Epidermal melanocyte (primary cell): ENCODE measurements around the gene RAB12.
"Not testable (repeated sequence)": the region's sequence is repeated elsewhere in the genome, so short reads cannot be mapped to it uniquely, and the experiment has no call there.

ENCODE experiments used
- DNase-seq: peaks from one replicate; pipeline ENCODE4 v3.0.0; 2011; ENCODE audit warnings: low spot score; ENCODE audit not compliant: insufficient read length

The RAB12 gene

DNA sequence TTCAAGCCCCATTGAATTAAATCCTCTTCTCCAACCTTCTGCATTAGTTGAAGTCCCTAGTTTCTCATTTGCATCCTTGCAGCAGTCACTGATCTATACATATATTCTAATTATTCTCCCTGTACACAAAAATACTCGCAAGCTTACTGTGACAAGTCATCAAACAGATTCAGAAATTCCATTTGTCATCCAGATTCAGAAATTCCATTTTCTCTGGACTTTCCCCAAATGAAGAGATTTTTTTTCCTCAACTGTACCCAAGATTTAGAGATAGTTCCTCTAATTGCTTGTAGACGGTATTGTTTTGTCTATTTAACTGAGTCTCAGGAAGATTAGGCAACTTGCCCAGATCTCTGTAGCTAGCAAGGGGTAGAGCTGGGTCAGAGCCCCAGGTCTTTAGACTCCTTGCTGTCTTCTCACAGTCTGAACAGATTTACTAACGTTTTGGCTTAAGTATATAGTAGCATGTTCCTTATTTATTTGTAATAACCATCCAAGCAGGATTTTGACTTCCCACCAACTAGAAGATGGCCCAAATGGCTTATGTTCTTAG lies 34.2 kb downstream of the RAB12 start:
- DNase-seq, result no peak

DNA sequence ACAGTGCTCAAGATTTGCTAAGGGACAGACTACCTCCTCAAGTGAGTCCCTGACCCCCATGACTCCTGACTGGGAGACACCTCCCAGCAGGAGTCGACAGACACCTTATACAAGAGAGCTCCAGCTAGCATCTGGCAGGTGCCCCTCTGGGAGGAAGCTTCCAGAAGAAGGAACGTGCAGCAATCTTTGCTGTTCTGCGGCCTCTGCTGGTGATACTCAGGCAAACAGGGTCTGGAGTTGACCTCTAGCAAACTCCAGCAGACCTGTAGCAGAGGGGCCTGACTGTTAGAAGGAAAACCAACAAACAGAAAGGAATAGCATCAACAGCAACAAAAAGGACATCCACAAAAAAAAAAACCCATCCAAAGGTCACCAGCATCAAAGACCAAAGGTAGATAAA lies 38.1 kb downstream of the RAB12 start:
- not testable (repeated sequence) for DNase-seq

DNA sequence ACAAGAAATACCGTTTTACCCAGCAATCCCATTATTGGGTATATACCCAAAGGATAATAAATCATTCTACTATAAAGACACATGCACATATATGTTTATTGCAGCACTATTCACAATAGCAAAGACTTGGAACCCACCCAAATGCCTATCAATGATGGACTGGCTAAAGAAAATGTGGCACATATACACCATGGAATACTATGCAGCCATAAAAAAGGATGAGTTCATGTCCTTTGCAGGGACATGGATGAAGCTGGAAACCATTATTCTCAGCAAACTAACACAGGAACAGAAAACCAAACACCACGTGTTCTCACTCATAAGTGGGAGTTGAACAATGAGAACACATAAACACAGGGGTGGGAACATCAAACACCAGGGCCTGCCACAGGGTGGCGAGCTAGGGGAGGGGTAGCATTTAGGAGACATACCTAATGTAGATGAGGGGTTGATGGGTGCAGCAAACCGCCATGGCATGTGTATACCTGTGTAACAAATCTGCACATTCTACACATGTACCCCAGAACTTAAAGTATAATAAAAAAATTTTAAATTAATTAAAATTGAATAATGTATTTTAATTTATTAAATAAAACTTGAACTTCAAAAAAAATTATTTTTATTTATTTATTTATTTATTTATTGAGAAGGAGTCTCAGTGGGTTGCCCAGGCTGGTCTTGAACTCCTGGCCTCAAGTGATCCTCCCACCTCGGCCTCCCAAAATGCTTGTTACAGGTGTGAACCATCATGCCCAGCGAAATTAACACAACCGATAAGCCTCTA lies 42.4 kb downstream of the RAB12 start:
- DNase-seq, result not testable (repeated sequence)

DNA sequence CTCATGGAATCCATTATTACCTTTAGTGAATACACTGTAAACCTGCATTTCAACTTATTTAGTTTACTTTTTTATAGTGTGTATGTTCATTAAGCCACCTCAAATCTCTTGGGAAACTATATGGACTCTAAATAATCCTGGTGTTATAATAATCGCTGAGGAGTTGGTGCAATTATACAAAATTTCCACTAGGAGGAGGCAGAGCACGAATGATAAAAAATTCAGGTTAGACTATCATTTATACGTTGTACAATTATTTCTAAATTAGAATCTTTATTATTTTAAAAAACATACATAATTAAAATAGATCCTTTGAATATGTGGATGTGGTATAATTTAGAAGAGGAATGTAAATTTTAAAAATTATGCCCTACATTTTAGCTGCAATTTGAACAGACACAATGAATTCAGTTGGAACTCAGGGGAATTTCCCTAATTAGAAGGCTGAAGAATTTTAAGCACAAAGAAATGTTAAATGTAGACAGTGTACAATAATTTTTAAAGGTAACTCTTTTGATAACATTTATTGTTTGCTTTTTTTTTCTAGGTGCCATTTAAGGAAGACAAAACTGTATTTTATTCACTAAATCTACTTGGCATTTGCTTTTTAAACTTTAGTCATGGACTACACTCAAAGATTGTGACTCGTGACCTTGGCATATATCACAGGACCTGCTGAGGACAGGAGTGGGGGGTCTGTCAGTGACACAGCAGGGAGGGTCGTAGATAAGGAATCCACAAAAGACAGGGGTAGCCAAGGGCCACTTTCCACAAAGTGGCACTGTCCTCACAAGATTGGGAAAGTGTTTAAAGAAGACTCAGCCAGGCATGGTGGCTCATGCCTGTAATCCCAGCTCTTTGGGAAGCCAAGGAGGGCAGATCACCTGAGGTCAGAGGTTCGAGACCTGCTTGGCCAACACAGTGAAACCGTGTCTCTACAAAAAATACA lies 45.5 kb downstream of the RAB12 start:
- peak; percentile 74 for DNase-seq

DNA sequence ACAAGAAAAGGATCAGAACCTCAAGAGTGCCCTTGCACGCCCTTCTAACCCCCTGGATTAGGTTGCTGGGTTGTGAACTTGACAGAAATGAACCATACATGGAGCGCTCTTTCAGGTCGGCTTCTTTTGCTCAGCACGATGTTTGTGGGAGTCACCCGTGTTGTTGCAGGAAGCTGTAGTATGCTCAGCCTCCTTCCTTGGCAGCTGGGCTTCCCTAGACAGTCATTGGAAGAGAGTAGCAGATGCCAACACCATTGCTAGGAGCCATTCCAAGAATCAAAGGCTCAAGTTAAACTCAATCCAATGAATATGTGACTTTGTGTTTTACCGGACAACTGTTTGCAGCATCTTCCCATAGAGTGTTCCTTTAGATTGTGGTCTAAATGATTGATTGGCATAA lies 47.0 kb downstream of the RAB12 start:
- DNase-seq, result no peak

DNA sequence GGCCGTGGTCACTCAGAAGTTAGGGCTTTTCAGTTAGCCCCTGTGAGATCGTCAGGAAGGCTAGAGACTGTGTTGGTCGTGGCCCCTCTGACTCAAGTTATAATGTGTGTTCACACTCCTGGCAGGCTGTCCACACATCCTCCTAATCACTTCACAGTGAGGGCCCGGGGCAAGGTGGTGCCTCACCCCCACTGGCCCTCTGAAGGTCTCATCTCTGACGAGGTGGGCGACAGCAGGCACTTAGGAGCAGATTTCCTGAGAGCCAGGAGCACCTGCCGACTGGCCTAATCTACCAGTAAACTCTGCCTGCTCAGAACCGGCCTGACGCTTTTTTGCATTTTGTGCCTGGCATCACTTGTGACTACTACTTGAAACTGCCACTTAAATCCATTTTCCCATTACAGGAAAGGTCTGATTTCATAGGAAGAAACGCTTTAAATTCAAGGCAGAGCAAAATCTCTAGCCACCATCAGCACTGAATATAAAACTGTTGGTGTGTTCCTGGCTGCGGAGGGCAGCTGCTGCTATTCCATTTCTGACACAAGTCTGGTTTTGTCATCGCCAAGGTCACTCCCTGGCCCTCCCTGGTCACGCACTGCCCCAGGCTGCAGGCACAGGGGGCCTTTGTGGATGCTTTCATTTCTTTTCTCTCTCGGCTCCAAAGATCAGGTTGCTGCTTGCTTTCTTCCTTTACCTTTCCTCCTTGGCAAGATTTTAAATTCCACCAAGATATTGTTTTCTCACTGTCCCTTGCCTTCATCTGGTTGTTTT lies 48.0 kb downstream of the RAB12 start:
- DNase-seq, result no peak

DNA sequence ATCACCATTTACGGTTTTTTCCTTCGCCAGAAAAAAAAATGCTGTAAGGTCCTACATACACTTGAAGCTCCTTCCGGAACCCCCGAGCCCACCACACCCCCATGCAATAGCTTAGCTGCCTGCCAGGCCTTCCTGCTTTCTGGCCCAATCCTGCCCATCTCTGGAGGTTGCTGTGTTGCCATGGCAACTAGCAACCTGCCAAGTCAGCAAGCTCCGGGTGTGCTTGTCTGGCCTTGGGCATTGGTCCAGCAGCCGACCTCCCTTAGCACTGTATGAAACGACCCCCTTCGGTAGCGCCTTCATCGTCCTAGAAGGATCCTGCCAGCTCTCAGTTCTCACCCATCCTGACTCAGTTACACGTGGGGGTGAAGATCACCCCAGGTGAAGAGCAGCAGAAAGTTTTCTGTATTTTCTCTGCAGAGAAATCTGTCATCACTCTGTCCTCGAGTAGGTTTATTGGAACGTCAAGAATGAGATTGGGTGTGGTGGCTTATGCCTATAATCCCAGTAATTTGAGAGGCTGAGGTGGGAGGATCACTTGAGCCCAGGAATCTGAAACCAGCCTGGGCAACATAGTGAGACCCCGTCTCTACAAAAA lies 48.7 kb downstream of the RAB12 start:
- no peak for DNase-seq

DNA sequence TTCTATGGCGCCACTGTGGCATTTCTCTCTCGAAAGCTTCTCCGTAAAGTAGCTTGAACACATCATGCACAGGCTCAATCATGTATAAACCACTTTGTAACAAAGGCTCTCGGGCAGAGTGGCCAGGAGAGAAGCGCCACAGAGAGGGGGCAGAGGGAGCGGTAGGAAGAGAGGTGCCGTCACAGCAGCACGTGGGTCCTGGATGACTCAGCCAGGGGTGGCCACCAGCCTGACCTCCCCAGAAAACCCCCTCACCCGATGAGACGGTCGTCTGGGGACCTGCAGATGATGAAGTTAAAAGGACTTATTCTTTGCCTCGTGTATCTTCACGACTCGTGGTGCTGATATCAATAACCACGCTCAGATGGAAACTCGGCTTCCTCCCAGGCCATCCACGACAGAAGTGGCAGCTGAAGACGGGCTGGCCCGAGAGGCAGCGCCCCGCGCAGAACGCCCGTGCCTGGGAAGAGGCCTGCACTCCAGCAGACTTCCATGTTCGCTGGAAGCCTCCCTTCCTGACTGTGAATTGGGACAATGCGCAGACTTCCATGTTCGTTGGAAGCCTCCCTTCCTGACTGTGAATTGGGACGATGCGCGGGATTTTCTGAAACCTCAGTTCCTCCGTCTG lies 49.7 kb downstream of the RAB12 start:
- no peak for DNase-seq

DNA sequence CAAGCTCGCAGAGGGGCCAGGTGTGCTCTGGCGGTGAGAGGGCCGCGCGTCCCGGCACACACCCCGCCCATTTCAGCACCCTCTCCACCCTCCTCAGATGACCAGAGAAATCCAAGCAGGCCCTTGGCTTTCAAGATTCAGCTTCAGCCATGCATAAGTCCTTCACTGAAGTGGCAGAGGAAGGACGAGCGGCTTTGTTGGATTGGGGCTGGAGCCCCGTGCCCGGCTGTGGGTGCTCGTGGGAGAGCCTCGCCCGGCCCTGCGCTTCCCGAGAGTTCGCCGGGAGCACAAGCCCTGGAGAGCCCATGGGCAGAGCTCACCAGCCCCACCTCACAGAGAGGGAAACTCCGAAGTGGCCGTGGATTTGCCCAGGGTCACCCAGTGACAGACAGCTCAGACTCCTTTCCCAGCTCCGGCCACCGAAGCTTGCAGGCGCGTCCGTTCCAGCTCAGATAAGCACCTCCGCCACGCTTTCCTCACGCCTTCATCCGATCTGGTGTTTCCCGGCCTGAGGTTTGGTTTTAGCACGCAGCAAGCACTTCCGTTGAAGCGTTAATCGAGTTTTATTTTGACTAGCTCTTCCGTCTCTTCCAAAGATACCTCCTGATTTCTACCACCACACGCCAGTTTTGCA lies 50.5 kb downstream of the RAB12 start:
- DNase-seq, result no peak

DNA sequence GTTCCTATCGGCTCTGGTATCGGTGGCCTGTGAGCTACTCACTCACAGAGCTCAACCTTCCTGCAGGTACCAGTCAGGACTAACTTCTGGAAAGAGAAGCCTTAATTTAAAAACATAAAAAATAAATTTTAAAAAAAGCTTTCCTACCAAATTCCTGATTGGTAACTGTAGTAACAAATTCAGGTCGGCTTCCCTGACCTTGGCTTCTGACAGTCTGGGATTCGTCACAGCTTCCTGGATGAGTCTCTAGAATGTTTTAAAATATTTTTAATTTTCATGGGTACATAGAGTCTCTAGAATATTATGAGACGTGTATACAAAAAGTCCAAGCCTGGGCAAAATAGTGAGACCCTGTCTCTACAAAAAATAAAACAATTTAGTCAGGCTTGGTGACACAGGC lies 51.1 kb downstream of the RAB12 start:
- DNase-seq, result no peak

DNA sequence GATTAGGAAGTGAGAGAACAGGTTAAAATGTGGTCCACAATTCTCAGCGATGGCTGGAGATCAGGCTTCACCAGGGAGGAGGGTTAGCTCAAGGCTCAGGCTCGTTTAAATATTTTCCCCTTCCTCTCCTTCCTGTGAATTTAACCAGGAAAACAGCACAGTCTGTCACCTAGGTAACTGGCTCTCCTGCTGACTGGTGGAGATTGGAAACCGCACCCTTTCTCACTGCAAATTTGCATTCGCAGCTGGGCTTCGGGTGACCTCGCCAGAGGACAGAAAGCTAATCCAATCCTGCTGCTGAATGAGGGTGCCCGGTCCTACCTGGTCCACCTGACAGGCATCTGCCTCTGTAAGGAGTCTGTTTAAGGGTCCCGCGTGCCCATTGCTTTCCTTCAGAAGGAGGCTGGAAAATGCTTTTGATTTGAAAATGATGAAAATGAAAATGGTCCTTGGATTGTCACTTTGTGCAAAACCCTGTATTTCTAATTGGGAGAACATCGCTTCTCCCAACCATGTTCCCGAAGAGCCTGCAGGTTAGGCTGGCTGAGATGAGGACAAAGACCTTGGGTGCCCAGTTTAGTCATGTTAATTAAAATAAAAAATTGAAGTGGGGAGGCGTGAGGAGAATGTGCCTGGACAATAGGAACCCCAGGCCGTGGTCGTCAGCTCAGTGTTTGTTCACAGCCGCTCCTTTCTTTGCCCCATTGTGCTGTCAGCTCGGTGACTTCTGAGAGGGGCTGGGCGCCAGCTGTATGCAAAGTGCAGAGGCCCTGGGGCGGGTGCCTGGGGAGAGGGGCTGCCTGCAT lies 52.7 kb downstream of the RAB12 start:
- DNase-seq, result no peak

DNA sequence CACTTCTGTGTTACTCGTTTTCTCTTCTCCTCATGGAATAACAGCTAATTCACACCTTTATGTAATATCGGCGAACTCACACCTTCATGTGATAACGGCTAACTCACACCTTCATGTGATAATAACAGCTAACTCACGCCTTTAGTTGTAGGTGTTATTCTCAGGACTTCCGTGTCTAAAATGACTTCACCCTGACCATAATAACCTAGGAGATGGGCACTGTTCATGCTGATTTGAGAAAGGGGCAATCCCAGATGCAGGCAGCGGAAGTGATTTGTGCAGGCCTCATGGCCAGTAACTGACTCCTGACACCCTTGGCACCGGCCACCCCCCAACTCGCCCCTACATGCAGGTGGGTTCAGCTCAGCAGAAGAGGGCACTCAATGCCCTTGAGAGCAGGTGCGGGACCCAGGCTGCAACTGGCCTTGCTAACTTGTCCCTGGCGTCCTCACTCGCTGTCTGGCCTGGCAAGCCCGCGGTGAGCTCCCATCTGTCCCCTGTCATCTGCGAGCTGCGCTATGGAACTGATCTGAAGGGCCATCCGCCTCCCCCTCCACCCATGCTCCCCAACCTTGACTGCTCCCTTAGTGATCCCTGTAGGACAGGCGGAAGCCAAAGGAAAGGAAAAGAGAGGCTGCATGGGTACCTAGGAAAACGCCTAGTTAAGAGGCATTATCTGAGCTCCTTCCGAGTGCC lies 53.5 kb downstream of the RAB12 start:
- DNase-seq, result no peak

DNA sequence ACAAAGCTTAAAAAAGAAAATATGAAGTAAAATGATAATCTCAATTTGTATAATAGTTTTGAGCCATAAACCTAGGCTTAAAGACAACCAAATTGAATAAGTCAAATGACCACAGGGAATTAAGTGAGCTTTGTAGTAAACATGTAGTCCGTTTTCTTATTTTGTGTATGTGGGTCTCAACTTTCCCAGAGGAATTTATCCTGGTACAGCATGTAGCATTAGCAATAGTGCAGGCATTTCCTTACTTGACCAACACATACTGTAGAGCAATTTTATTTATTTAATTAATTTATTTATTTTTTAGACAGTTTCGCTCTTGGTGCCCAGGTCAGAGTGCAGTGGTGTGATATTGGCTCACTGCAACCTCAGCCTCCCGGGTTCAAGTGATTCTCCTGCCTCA lies 58.6 kb downstream of the RAB12 start:
- DNase-seq, result no peak

DNA sequence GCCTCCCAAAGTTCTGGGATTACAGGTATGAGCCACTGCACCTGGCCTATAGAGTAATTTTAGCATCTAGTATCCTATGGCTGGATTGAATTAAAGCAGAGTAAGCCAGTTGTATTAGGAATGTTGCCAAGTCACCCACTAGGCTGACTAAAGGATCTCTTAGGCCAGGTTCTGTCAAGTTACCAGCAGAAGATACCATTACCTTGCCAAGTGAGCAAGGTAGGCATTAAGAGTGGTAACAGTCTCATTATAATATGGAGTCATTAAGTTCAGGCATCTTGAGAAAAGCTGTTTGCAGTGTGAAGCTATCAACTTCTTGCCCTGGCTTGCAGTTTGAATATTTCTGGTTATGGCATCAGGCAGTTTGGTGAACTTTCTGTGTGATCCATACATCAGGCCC lies 59.1 kb downstream of the RAB12 start:
- DNase-seq, result no peak

DNA sequence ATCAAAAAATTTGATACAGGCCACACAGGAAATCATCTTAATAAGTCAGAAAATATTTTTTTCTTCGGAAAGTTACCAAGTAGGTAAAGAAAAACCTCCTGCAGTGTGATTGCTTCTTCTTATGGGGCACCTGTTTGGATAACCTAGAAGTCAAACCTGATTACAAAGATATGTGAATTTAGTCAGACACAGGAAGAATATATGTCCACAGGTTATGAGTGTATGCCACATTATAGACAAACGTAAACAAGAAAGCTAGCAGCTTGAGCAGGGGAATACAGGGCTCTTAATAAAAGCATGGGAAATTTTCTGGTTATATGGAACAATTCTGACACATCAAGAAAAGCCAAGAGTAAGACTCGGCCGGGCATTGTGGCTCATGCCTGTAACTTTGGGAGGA lies 60.3 kb downstream of the RAB12 start:
- no peak for DNase-seq

DNA sequence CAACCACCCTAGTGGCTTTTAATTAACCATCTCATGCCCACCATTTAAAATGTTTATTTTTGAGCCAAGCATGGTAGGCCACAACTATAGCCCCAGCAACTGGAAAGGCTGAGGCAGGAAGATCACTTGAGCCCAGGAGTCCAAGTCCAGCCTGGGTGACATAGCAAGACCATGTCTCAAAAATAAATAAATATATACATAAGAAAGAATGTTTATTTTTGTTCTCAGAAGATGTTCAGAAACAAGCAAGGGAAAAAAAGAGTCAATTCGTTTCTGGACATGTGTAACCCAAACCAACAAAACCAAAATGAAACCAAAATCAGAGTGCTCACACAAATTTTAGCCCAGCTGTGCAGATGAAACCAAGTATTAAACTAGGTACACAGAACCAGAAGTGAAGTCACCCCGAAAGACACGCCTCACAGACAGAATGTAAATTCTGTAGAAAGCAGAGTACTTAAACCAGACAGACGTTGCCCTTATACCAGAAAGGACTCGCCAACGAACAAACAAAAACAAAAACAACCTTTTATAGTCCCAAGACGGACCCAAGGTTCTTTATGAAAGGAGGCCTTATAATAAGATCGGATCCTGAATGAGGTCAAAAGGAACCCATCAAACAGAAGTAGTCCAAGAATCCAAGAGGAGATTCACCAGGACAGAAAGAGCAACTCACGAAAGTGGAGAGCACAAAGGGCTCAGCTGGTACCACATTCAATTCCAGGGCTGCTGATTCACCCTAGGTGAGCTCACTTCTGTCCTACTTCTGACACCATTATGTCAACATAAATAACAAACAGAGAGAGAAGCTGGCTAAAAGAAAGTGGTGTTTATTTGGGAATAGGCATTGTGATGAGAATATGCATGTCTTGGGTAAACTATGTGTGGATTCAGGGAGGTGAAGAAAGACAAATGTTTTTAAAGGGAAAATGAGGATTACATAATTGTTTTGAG lies 64.3 kb downstream of the RAB12 start:
- DNase-seq, result no peak

DNA sequence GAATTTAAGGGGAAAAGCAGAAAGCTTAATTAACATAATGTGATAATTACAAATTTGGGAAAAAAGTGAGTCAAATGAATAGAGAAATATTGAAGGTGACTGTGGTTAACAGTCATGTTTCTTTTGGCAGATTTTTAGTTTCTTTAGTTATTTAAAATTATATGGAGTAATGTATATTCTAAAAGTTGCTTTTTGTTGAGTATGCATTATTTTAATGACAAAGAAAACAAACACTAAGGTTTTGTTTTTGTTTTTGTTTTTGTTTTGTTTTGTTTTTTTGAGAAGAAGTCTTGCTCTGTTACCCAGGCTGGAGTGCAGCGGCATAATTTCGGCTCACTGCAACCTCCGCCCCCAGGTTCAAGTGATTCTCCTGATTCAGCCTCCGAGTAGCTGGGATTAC lies 65.8 kb downstream of the RAB12 start:
- DNase-seq, result no peak

DNA sequence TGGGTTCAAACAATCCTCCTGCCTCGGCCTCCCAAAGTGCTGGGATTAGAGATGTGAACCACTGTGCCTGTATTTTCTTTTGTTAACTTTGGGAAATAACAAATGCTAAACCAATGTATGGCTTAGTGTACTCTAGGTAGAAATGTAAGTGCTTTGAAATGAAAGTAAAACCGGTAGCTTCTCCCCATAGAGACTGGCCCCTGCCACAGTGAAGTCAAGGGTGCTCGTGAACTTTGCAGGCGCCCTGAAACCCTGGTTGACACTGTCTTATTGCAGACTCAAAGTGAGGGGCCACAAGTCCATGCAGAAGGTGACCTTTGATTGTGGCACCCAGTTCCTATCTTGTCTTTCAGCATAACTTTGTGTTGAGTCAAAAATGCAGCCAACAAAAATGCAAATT lies 72.0 kb downstream of the RAB12 start:
- no peak for DNase-seq
